Fibroblast of villous mesenchyme (primary cell): ENCODE measurements around the gene PRKCE. TPM values are rescaled to one million over a fixed set of nuclear protein-coding genes. Genes with fewer than 3 reads are reported as not detected.

ENCODE experiments used
- DNase-seq: peaks from one replicate; pipeline ENCODE4 v3.0.0-alpha.2; 2010; ENCODE audit warnings: low read depth
- H3K4me3 ChIP-seq: 2 replicates; pipeline ENCODE4 v1.5.1; 2011; ENCODE audit warnings: low read depth, mild to moderate bottlenecking, low read length
- CTCF ChIP-seq: IDR thresholded peaks from 2 replicates; pipeline ENCODE4 v1.5.1; 2012; ENCODE audit warnings: low read depth, mild to moderate bottlenecking, low read length; ENCODE audit not compliant: insufficient read depth
- total RNA-seq: library from RNA; depleted of rRNA; stranded (reverse); fragments of >200 nt; gene quantifications from 2 replicates; pipeline ENCODE4 v1.2.3, GENCODE V29; 2012

Gene PRKCE
- total RNA-seq, 1 donor, result 27.2 TPM

- no peak overlapping the region for H3K4me3 ChIP-seq
- TF ChIP-seq CTCF, result no peak
- no peak for DNase-seq
These were observed 65.4 kb downstream of the PRKCE start for GRCh38 chr2:45716915-45717314.

GRCh38 chr2:45720210-45720609 lies 68.7 kb downstream of the PRKCE start:
- H3K4me3 ChIP-seq, result no peak overlapping the region
- DNase-seq, result no peak
- no peak for TF ChIP-seq CTCF

GRCh38 chr2:45721150-45721549 lies 69.7 kb downstream of the PRKCE start:
- DNase-seq, result no peak
- H3K4me3 ChIP-seq, result no peak overlapping the region
- TF ChIP-seq CTCF, result no peak

- no peak overlapping the region for H3K4me3 ChIP-seq
- TF ChIP-seq CTCF, result no peak
- DNase-seq, result no peak
These were observed 71.0 kb downstream of the PRKCE start for GRCh38 chr2:45722477-45722876.

- TF ChIP-seq CTCF, result no peak
- H3K4me3 ChIP-seq, result no peak overlapping the region
- DNase-seq, result no peak
These were observed 72.4 kb downstream of the PRKCE start for GRCh38 chr2:45723857-45724256.

GRCh38 chr2:45724335-45724734 lies 72.9 kb downstream of the PRKCE start:
- TF ChIP-seq CTCF, result no peak
- no peak for DNase-seq
- no peak overlapping the region for H3K4me3 ChIP-seq

- no peak for DNase-seq
- TF ChIP-seq CTCF, result no peak
- no peak overlapping the region for H3K4me3 ChIP-seq
These were observed 74.3 kb downstream of the PRKCE start for GRCh38 chr2:45725731-45726130.
